Upper lobe of right lung (tissue), 1 donor: ENCODE measurements around the gene UROC1. TPM values are rescaled to one million over a fixed set of nuclear protein-coding genes. Genes with fewer than 3 reads are reported as not detected.

Experiments used
- ATAC-seq: fragments of 200-7000 bp; cut with Tn5 transposase; one replicate; pipeline ENCODE4 v1.9.1; 2020; ENCODE audit warnings: mild to moderate bottlenecking, moderate library complexity
- DNase-seq: peaks from one replicate; pipeline ENCODE4 v3.0.0-alpha.2; 2020
- H3K27ac ChIP-seq: fragments of 200-600 bp; one replicate; pipeline ENCODE4 v1.8.0; 2022
- H3K27me3 ChIP-seq: fragments of 200-600 bp; one replicate; pipeline ENCODE4 v1.8.0; 2022; ENCODE audit warnings: mild to moderate bottlenecking
- H3K36me3 ChIP-seq: fragments of 200-600 bp; one replicate; pipeline ENCODE4 v1.8.0; 2022
- H3K4me1 ChIP-seq: fragments of 200-600 bp; one replicate; pipeline ENCODE4 v1.8.0; 2022
- H3K4me3 ChIP-seq: fragments of 200-600 bp; one replicate; pipeline ENCODE4 v1.8.0; 2022; ENCODE audit warnings: mild to moderate bottlenecking
- H3K9me3 ChIP-seq: fragments of 200-600 bp; one replicate; pipeline ENCODE4 v1.8.0; 2022
- CTCF ChIP-seq: fragments of 200-600 bp; IDR thresholded peaks from one replicate; pipeline ENCODE4 v1.8.0; 2022; ENCODE audit warnings: antibody characterized with exemption
- intact Hi-C: fragments of 100-400 bp; cut with DNase I; formaldehyde crosslinking; loops from one replicate; pipeline ENCODE4 v1.11.0; 2022
- total RNA-seq: library from RNA; stranded (reverse); fragmentation: NEBNext Ultra II Directional; extraction: Animal tissue kit (Norgen Biotek cat#: 25700); gene quantifications from one replicate; pipeline ENCODE4 v1.2.1, GENCODE V29; 2021
- donor health status: DM: no; HTN: yes; CAD: no; lungs with severe emphysema.

The UROC1 gene
- total RNA-seq, 1 donor from 2014 or later: not detected

GRCh38 chr3:126501054-126501453 is 16.5 kb downstream of the UROC1 start:
- no peak for TF ChIP-seq CTCF
- Histone ChIP-seq H3K4me3 (no peak overlapping the region), H3K36me3 (no peaks in the 10 kb centered on the region), H3K27me3 (no peaks in the 10 kb centered on the region), H3K9me3 (no peaks in the 10 kb centered on the region), H3K27ac (no peak overlapping the region), H3K4me1 (no peaks in the 10 kb centered on the region)
- DNase-seq (no peak), ATAC-seq (no peak)
- intact Hi-C loops: no loop called here

GRCh38 chr3:126500016-126500415 is 17.6 kb downstream of the UROC1 start:
- Histone ChIP-seq H3K4me3 (no peak overlapping the region), H3K27ac (no peak overlapping the region), H3K27me3 (no peaks in the 10 kb centered on the region), H3K36me3 (no peaks in the 10 kb centered on the region), H3K9me3 (no peaks in the 10 kb centered on the region), H3K4me1 (no peaks in the 10 kb centered on the region)
- intact Hi-C loops: no loop called here
- no peak for TF ChIP-seq CTCF
- DNase-seq (no peak), ATAC-seq (no peak)

GRCh38 chr3:126499401-126499800 is 18.2 kb downstream of the UROC1 start:
- Histone ChIP-seq H3K9me3 (no peaks in the 10 kb centered on the region), H3K27me3 (no peaks in the 10 kb centered on the region), H3K4me1 (no peaks in the 10 kb centered on the region), H3K27ac (no peak overlapping the region), H3K36me3 (no peaks in the 10 kb centered on the region), H3K4me3 (no peak overlapping the region)
- DNase-seq (no peak), ATAC-seq (no peak)
- intact Hi-C loops: no loop called here
- TF ChIP-seq CTCF: no peak

- no peaks in the 10 kb centered on the region for H3K27me3 ChIP-seq
- ATAC-seq: no peak
- no peak for DNase-seq
- H3K4me3 ChIP-seq: no peak overlapping the region
- H3K36me3 ChIP-seq: no peaks in the 10 kb centered on the region
- no peaks in the 10 kb centered on the region for H3K9me3 ChIP-seq
- no peak for TF ChIP-seq CTCF
- intact Hi-C loops: no loop called here
- no peak overlapping the region for H3K27ac ChIP-seq
- no peaks in the 10 kb centered on the region for H3K4me1 ChIP-seq
Measured at GRCh38 chr3:126498929-126499328, 18.6 kb downstream of the UROC1 start.

- intact Hi-C loops: no loop called here
- H3K4me1 ChIP-seq: no peaks in the 10 kb centered on the region
Measured at GRCh38 chr3:126498461-126498860, 19.1 kb downstream of the UROC1 start.

More at GRCh38 chr3:126498461-126498860, 19.1 kb downstream of the UROC1 start:
- Histone ChIP-seq H3K27me3 (no peaks in the 10 kb centered on the region), H3K9me3 (no peaks in the 10 kb centered on the region), H3K36me3 (no peaks in the 10 kb centered on the region), H3K27ac (no peak overlapping the region), H3K4me3 (no peak overlapping the region)
- no peak for TF ChIP-seq CTCF
- ATAC-seq: no peak
- no peak for DNase-seq
